Measurements from ENCODE around the gene AOC1.
"Not testable (repeated sequence)": the region's sequence is repeated elsewhere in the genome, so short reads cannot be mapped to it uniquely, and the experiment has no call there.

Gene AOC1

GRCh38 chr7:150806863-150807262, 45.5 kb upstream of the AOC1 start:
- no peak for TF ChIP-seq CTCF (IDR thresholded peaks at IDR 0.05; ENCODE audit: unreplicated experiment in 3 of 3)

GRCh38 chr7:150807616-150808438, 44.5 kb upstream of the AOC1 start:
- not testable (repeated sequence) for H3K27ac Mint-ChIP-seq; H3K4me3 Mint-ChIP-seq; H3K36me3 Mint-ChIP-seq (ENCODE audit: low read depth); H3K4me1 Mint-ChIP-seq
- Mint-ChIP-seq H3K27me3 (ENCODE audit: low read depth) (peaks cover 10% of the 10 kb centered on the region), H3K9me3 (peaks cover 43% of the 10 kb centered on the region)

More at GRCh38 chr7:150806863-150807262, 45.5 kb upstream of the AOC1 start:
- H3K36me3 Mint-ChIP-seq (ENCODE audit: low read depth) = peaks cover 8% of the 10 kb centered on the region
- H3K4me3 Mint-ChIP-seq = no peak overlapping the region
- peaks cover 38% of the 10 kb centered on the region for H3K9me3 Mint-ChIP-seq
- peaks cover 16% of the 10 kb centered on the region for H3K27me3 Mint-ChIP-seq (ENCODE audit: low read depth)
- no peak overlapping the region for H3K27ac Mint-ChIP-seq
- peaks cover 10% of the 10 kb centered on the region for H3K4me1 Mint-ChIP-seq

- Mint-ChIP-seq H3K9me3 (peaks cover 43% of the 10 kb centered on the region), H3K36me3 (ENCODE audit: low read depth) (peaks cover 6% of the 10 kb centered on the region), H3K27ac (no peak overlapping the region), H3K4me1 (no peaks in the 10 kb centered on the region), H3K27me3 (ENCODE audit: low read depth) (peaks cover 4% of the 10 kb centered on the region), H3K4me3 (no peak overlapping the region)
- TF ChIP-seq CTCF (IDR thresholded peaks at IDR 0.05; ENCODE audit: unreplicated experiment in 3 of 3) = no peak
Observed at GRCh38 chr7:150814328-150815001, 37.9 kb upstream of the AOC1 start.

- Mint-ChIP-seq H3K36me3 (ENCODE audit: low read depth) (peaks cover 3% of the 10 kb centered on the region), H3K4me1 (no peaks in the 10 kb centered on the region), H3K27ac (no peak overlapping the region), H3K9me3 (peaks cover 19% of the 10 kb centered on the region), H3K4me3 (no peak overlapping the region), H3K27me3 (ENCODE audit: low read depth) (no peaks in the 10 kb centered on the region)
- TF ChIP-seq CTCF (IDR thresholded peaks at IDR 0.05; ENCODE audit: unreplicated experiment in 3 of 3) = no peak
Observed at GRCh38 chr7:150818971-150819370, 33.3 kb upstream of the AOC1 start.

GRCh38 chr7:150820148-150820547, 32.2 kb upstream of the AOC1 start:
- no peak overlapping the region for H3K4me3 Mint-ChIP-seq
- H3K27ac Mint-ChIP-seq = peak overlapping the region; percentile 48 to 88 (median 83)
- no peak for TF ChIP-seq CTCF (IDR thresholded peaks at IDR 0.05; ENCODE audit: unreplicated experiment in 3 of 3)
- peaks cover 3% of the 10 kb centered on the region for H3K36me3 Mint-ChIP-seq (ENCODE audit: low read depth)
- H3K9me3 Mint-ChIP-seq = peaks cover 14% of the 10 kb centered on the region
- no peaks in the 10 kb centered on the region for H3K4me1 Mint-ChIP-seq
- no peaks in the 10 kb centered on the region for H3K27me3 Mint-ChIP-seq (ENCODE audit: low read depth)

- H3K36me3 Mint-ChIP-seq (ENCODE audit: low read depth) = peaks cover 3% of the 10 kb centered on the region
- peaks cover 13% of the 10 kb centered on the region for H3K9me3 Mint-ChIP-seq
- TF ChIP-seq CTCF (IDR thresholded peaks at IDR 0.05; ENCODE audit: unreplicated experiment in 3 of 3) = no peak
- H3K27ac Mint-ChIP-seq = peak overlapping the region; percentile 48 to 88 (median 83)
- H3K4me1 Mint-ChIP-seq = no peaks in the 10 kb centered on the region
- H3K4me3 Mint-ChIP-seq = no peak overlapping the region
- H3K27me3 Mint-ChIP-seq (ENCODE audit: low read depth) = no peaks in the 10 kb centered on the region
Observed at GRCh38 chr7:150820578-150821198, 31.6 kb upstream of the AOC1 start.
